ENCODE measurements around the gene ASRGL1.

The ASRGL1 gene

DNA sequence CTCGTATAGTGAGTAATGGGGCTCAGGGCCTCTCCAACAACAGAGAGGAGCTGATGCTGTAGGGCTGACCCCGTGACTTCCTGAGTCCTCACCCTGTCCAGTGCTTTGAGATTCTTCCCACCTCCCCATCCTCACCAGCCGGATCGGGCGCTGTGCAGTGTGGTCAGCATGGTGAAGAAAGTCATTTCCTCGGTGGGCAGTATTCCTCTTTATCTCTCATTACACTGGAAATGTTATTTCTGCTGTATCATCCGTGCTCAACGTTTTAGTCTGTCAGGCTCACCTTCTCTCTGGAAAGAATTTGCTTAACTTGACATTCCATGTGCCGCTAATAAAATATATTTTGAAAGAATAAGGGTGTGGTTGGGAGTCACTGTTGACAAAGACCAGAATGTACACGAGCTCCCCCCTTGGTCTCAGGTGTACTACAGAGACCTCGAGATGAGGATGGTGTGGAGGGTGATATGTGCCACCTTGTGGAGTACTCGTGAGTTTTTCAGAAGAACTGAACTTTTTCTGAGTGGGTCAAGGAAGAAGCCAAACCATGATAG is 55.9 kb downstream of the ASRGL1 start:
- no peak for DNase-seq

DNA sequence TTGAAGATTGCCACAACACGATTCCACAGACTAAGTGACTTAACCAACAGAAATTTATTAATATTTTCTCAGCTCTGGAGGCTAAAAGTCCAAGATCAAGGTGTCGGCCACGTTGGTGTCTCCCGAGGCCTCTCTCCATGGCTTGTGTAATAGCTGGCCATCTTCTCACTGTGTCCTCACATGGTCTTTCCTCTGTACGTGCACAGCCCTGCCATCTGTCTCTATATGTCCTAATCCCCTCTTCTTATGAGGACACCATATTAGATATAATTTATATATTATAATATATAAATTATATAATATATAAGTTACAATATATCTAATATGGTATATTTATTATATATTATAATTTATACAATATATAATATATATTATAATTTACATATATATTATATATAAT is 56.5 kb downstream of the ASRGL1 start:
- no peak for DNase-seq

DNA sequence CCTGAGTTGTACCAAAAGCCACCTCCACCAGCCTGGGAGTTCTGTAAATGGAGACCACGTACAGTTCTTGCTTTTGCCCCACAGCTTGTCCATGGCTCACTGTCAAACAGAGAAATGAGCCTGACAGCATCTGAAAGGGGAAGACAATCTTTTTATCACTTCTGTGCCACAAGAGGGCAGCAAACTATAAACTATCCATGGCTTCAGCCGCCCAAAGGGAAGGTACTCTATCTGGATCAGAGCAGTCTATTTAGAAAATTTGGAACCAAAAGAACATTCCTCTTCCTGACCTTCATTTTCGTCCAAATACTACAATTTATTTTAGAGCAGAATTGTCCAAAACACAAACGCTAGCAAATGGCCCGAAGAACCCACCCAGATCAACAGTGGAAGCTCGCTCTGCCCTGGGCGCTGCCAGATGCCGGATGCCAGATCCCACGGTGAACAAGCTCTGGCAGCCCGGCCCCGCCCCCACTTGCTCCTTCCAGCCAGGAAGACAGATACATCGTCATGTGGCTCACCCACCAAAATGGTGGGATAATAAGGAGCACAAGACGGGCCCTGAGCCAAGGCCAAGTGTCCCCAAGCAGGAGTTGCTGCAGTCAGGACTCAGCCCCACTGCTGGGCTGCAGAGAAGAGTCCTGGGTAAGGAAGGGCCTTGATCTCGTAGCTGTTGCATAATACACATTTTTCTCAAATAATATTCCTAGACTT is 57.7 kb downstream of the ASRGL1 start:
- DNase-seq: peak; percentile 23

DNA sequence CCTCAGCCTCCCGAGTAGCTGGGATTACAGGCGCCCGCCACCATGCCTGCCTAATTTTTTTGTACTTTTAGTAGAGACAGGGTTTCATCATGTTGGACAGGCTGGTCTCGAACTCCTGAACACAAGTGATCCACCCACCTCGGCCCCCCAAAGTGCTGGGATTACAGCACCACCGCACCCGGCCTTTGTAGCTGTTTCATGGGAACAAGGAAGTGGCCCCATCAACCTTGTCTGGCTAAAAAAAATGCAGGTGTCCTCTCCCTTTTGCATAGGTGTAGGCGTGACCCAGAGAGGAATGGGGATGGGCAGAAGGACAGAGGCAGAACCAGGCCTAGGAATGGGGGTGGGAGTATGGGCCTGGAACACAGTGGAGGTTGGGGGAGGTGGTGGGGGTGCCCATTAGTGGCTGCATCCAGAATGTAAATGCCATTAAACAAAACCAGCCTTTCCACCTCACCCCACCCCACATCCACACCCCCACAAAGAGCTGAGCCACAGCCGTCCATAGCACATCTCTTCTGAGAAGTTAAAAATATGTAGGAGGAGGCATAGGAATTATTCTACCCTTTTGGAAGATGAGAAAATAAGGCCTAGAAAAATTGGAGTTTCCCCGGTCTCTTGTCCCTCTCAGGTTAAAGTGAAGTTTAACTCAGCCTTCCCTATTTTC is 58.8 kb downstream of the ASRGL1 start:
- DNase-seq: no peak

DNA sequence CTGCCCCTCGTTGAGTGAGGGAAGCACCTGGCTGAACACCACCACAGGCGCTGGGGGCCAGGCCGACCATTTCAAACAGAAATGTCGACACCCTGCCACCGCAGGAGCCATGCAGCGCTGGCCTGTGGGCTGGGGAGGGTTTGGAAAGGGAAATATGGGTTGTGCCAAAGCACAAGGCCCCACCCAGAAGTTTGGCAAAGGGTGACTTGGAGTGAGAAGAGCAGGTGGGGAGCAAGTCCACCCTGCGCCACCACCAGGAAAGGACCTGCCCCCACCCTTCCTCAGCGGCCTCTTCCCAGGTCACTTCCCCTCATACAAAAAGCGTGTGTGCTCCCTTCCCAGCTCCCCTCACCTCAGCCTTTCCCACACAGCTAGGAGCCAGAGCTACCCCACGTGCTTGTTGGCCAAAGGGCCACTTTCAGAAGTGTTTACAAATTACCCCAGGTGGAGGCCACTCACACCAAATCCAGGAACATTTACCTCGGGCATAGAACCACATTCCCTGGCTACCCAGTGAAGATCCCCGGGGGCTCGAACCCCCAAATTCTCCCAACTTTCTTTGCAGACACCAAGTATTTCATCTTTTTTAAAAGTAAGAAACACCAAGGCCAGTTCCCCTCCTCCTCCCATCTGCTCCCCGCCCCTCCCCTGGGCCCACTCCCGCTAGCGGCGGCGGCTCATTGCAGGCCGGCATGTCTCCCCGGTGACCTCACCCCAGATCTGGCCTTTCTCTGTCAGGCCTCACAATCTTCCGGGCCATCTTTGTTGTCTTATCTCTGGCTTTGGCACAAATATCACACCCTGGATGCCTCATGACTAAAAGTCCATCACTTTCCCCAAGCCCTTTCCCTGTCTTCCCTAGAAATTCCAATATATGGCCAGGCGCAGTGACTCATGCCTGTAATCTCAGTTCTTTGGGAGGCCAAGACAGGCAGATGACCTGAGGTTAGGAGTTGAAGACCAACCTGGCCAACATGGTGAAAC is 61.1 kb downstream of the ASRGL1 start:
- DNase-seq: no peak

DNA sequence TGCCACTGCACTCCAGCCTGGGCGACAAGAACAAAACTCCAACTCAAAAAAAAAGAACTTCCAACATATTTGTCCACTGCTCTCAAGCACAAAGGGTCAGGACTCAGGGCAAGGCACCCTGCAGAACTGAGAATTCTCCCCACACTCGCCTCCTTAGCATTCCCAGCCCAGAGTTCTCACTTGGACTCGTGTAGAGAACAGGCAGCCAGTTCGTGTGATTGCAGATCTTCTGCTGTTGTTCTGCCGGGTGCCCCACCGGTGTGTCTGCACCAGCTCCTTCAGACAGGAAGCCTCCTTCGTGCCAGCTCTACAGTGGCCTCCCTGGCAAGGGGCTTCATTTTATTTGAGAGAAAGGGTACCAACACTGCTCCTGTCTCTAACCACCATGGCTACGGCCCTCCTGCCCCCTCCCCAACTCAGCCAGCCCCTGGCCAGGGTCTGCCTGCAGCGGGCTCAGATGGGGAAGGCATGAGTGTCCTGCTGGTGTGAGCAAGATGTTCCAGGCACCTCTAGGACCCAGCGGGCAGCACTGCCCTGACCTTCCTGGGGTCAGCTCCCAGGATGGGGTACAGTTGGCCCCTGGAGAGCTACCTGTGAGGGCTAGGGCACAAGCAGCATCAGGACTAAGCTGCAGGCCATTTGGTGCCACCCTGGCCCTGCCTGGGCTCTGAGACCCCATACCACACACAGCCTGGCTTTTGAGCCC is 62.1 kb downstream of the ASRGL1 start:
- no peak for DNase-seq

DNA sequence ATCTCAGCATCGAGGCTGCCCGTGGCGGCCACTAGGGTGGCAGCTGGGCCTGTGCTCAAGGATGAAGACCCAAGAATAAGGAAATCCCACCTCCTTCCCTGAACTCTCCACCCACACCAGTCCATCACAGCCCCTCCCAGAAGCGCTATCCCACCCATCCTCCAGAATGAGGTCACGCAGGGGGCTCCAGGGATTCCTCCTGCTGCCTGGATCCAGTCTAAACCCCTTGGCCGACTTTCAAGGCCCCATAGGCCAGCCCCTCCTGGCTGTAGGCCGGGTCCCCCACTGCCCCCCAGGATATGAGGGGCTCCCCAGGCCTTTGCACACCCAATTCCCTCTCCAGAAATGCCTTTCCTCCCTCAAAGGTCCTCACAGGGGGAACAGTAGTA is 62.6 kb downstream of the ASRGL1 start:
- no peak for DNase-seq

DNA sequence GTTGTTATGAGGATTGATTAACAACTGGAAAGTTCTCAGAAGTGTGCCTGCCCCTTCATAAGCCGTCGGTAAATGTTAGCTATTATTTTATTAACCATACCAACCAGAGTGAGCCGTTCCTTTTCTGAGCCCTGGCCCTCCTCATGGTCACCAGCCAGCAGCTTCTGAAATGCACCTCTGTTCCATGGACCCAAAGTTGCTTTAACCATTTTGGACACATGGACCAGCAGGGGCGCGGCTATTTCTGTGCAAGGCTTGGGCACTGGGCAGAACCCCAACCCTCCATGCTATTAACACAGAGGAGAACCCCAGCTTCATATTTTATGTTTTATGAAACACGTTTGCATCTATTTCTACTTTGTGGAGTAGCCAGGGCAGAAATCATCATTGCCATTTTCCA is 63.0 kb downstream of the ASRGL1 start:
- no peak for DNase-seq

DNA sequence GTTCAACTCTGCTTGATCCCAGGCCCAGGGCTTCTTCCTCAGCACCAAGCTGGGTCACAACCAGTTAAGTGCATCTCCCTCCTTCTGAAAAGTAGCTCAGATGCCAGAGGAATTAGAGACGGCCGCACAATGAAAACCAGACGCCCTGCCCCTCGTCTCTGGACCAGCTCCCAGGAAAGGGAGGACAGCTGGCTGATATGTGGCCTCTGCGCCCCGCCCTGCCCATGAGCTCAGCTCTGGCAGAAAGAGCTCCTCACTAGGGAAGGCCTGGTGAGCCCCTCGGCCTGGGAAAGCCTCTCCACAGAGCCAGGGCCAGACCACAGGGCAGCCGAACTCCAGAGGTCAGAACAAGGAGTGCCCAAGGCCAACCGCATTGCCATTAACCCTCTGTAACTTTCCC is 63.5 kb downstream of the ASRGL1 start:
- no peak for DNase-seq

DNA sequence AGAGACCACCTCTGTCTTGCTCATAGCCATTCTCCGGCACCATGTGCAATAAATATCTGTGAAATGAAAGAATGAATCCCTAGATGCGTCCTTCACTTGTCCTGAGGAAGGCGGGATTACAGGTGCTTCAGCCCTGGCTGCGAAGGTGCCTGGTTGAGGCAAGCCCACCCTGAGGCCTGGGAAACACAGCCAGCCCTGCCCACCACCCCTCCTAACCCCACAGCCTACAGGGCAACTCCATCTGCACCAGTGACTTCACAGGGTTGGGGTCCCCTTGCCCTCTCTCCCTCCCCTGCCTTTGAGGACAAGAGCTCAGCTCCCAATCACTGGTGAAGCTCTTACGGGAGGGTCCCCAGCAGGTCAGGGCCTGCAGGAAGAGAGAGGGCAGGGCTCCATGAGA is 64.1 kb downstream of the ASRGL1 start:
- DNase-seq: no peak

DNA sequence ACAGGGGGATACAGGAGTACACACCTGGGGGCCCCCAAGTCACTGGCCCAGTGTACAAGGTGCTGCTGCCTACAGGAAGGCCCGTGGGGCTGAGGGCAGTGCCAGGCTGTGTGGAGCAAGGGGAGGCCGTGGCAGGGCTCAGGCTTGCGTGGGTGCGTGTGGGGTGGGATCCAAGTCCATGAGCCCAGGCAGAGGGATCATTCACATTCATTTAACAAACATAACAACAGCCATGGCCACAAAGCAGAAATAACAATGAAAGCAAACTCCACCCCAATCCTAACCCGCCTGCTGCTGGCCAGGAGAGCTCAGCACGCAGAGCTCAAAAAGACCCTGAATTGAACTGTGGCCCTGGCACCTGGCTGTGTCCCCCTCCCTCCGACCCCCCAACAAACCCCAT is 64.6 kb downstream of the ASRGL1 start:
- no peak for DNase-seq

DNA sequence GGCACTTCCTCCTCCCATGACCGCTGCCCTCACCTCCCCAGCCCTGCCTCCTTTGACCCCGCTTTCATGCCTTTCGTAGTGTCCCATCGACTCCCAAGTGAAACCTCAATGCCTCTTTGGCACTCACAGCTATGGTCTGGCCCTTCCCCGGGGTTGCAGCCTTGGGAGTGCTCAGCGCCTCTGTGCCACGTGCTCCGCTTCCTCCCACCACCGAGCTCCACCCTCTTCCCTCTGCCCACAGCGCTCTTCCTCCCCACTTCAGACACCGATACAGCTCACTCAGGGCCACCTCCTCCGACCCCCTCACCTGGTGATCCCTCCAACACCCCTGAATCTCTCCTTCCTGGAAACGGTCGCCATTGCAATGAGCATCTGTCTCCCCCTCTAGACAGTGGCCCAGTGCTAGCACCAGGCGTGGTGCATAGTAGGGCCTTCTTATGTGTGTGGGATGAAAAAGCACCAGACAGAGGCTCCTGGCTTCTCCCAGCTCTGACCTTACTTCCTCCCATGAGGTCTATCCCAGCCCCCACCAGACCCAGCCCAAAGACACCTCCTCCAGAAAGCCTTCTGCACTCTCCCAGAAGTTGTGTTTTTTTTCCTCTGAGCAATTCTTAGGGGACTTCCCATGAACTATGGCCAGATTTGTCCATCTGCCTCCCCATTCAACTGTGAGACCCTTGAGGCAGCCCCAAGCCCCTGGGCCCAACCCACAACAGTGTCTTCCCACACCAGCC is 65.1 kb downstream of the ASRGL1 start:
- DNase-seq: peak; percentile 15

DNA sequence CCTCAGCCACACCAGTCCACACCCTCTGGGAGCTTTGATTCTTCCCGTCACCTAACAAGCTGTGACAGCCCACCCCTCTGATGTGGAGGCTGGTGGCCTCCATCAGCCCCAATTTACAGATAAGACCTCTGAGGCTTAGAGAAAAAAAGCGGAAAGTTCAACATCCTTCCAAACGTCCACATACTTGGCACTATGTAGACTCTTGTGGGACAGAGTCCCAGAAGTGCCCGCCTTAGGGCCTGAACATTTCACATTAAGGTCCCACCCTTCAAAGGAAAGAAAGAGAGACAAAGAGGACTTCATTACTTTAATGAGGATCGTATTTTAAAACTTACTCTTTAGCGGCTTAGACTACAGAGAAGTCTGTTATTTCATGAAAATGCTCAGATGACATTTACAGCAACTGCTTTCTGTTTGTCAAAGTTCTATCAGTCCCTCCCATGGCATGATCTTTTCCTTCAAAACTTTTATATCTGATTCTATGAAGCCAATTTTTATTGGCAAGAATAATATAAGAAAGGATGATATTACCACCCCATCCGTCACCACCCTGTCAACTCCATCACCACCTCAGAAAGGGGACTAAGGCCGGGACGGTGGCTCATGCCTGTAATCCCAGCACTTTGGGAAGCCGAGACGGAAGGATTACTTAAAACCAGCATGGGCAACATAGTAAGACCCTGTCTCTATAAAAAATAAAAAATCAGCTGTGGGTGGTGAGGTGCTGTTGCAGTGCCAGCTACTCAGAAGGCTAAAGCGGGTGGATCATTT is 65.9 kb downstream of the ASRGL1 start:
- DNase-seq: no peak

DNA sequence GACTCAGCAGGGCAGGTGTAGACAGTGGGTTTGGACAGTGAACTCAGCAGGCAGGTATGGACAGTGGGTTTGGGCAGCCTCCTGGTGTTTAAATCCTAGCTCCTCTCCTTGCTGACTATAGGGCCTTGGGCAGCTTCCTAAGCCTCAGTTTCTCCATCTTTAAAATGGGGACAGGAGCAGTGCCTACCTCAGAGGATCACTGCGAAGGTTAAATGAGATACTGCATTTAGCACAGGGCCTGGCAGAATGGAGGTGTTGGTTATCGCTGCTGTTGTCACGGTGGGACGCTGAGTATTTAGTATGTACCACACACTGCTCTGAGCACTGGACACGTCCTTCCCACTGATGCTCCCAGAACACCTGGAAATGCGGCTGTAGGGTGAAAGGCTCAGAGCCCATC is 67.2 kb downstream of the ASRGL1 start:
- DNase-seq: no peak

DNA sequence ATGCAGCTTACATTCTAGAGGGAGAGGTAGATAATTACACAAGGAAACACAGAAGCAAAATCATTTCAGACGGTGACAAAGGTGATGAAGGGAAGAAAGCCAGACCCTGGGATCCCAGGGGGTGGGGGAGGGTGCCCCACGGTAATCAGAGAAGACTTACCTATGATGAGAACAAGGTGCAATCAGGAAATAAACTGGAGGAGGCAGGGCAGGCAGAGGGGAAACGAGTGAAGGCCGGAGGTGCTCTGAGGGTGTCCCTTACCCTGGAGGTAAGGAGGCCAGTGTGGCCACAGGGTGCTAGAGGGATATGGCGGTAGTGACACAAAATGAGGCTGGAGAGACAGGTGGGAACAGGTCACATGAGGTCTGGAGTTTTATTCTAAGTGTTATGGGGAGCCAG is 67.7 kb downstream of the ASRGL1 start:
- no peak for DNase-seq

DNA sequence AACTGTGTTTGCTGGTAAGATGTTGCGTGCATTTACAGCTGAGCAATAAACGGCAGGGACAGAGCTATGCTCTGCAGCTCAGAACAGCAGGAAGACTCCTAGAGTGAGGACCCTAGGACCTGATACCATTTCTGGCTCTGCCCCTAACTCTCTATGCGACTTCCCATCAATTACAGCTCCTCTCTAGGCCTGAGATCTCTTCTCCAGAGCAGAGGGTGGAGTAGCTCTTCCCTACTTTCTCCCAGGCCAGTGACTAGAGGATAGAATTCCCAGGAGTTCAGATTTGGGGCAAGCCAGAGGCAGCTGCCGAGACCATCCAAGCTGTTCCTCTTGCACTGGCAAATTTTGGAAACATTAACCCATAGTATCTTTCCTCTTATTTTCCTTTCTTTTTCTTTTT is 68.8 kb downstream of the ASRGL1 start:
- no peak for DNase-seq

DNA sequence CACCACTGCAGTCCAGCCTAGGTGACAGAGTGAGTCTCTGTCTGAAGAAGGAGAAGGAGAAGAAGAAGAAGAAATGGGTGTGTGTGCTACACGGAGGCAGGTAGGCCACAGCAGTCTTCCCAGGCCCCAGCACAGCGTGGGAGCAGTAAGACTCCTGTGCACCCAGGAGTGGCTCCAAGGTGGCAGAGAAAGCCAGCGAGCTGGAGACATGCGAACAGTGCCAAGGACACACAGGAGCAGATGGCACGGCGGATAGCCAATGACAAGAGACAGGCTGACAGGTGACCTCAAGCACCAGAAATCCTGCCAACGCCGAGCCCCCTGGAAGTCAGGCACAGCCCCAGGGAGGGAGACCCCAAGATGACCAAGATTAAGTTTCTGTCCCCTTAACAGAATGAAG is 72.6 kb downstream of the ASRGL1 start:
- no peak for DNase-seq

DNA sequence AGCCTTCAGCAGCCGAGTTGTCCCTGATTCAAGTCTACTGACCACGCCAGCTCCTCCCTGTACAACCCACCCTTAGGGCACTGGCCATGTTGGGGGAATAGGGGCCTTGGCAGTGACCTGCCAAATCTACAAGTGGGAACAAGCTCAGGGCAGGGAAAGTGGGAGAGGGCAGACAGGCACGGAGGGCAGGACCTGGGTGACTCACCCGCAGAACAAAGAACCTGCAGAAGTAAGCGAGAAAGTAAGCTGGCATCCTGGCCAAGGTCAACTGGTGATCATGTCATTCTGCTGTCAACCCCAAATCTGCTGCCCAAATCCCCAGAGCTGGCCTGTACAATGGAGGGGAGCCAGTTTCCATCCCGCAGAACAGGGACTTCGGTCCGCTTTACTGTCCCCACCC is 73.7 kb downstream of the ASRGL1 start:
- DNase-seq: no peak

DNA sequence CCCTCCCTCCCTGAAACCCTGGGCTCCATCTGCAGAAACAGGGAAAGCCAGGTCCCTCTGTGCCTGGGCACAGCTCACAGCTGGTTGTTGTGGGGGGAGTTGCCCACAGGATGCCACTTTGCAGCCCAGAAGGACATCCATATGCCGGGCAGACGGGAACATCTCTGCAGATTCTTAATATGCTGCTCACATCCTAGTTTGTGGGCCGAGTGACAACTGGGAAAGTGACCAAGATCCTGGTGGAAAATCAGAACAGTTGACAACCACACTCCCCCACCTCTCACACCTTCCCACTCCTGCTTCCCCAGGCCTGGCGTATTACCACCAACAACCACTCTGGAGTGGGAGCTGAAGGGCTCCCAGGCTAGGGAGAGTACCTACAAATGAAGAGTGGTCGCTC is 74.3 kb downstream of the ASRGL1 start:
- DNase-seq: no peak

DNA sequence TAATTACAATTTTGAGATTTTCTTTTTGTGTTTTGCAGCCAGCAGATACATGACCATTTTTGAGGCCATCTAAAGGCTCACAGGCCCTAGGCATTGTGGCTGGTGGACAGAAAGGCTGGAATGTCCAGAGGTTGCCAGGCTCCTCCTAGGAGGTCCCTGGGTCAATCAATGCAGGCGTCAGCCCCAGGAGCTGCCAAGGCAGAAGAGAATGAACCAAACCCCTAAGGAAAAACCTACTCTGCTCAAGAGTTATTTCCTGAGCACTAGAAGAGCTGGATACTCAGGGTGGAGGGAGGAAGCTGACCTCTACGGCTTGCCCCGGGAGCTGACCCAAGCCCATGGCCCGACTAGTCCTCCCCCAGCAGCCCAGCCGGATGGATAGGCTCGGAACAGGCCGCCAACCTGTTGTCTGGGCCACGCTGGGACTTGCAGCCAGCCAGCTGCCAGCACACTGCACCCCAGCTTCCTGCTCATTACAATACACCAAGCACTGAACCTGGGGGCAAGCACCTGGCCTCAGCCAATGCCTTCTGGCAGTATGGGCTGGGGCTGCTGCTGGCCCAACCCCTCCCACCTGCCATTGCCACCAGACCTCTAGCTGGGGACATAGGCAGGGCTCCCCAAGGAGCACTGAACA is 75.9 kb downstream of the ASRGL1 start:
- no peak for DNase-seq

DNA sequence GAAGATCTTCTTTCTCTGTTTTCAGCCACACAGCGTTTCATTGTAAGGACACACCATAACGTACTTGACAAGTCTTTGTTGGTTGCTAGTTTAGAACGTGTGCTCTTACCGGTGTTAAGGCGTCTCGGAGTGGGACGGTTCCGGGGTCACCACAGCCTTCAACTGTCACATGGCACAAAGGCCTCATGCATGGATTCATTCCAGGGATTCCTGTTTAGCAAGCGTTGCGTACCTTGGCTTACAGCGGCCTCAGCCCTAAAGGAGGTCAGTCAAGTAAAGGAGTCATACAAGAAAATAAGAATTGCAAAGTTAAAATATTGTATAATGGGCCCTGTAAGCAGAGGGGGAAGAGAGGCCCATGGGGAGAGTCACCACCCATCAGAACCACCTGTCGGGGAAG is 79.3 kb downstream of the ASRGL1 start:
- no peak for DNase-seq
